CD14-positive monocyte (primary cell): ENCODE results near the gene BPIFB1. TPM values are rescaled to one million over a fixed set of nuclear protein-coding genes. Genes with fewer than 3 reads are reported as not detected.
A peak's percentile ranks its signal among the peaks of the same experiment; 100 is the strongest.

Experiments
- DNase-seq, 3 donors: peaks; one replicate each; pipeline ENCODE4 v3.0.0-alpha.2; 2011 to 2022
- H2AFZ ChIP-seq: 2 replicates; pipeline ENCODE4 v1.6.0; 2012; ENCODE audit warnings: mild to moderate bottlenecking, low read depth, low read length, inconsistent platforms; ENCODE audit not compliant: insufficient read depth, poor library complexity, severe bottlenecking
- H3K27ac ChIP-seq, 2 donors: 1 replicate in 1 of 2; 2 replicates in 1 of 2; pipeline ENCODE4 v1.5.1; 2012 to 2013; ENCODE audit warnings: low read length in 2 of 2, control low read depth in 1 of 2, inconsistent platforms in 1 of 2, low read depth in 1 of 2, mild to moderate bottlenecking in 1 of 2
- H3K27me3 ChIP-seq, 2 donors: one replicate each; pipeline versions ENCODE4 v1.6.0 to v1.6.1; 2011 to 2013; ENCODE audit warnings: low read length in 2 of 2; ENCODE audit not compliant: control insufficient read depth in 2 of 2, insufficient read depth in 2 of 2
- H3K36me3 ChIP-seq, 2 donors: replicated peaks in 1 of 2; 1 replicate in 1 of 2; 2 replicates in 1 of 2; pipeline versions ENCODE4 v1.5.1 to v1.6.1; 2012 to 2013; ENCODE audit warnings: low read length in 2 of 2, control low read depth in 1 of 2, inconsistent platforms in 1 of 2, mild to moderate bottlenecking in 1 of 2; ENCODE audit not compliant: insufficient read depth in 2 of 2, control insufficient read depth in 1 of 2
- H3K4me1 ChIP-seq, 2 donors: 1 replicate in 1 of 2; 2 replicates in 1 of 2; pipeline versions ENCODE4 v1.5.1 to v1.6.1; 2012 to 2013; ENCODE audit warnings: low read length in 2 of 2, control low read depth in 1 of 2, inconsistent platforms in 1 of 2, mild to moderate bottlenecking in 1 of 2, moderate library complexity in 1 of 2; ENCODE audit not compliant: insufficient read depth in 2 of 2, control insufficient read depth in 1 of 2
- H3K4me2 ChIP-seq: replicated peaks from 2 replicates; pipeline ENCODE3; 2012; ENCODE audit warnings: low read length, moderate library complexity, mild to moderate bottlenecking; ENCODE audit not compliant: poor library complexity, severe bottlenecking; ENCODE audit errors: extremely low read depth
- H3K4me3 ChIP-seq, 3 experiments: fragments of 200-600 bp in 1 of 3; sonication (generic) in 1 of 3; replicated peaks in 1 of 3; 1 replicate in 2 of 3; 2 replicates in 1 of 3; pipeline ENCODE4 v1.5.1; 2011 to 2013; ENCODE audit warnings: low read length in 3 of 3, mild to moderate bottlenecking in 3 of 3, control low read depth in 2 of 3, low read depth in 2 of 3, inconsistent platforms in 1 of 3, moderate library complexity in 1 of 3
- H3K79me2 ChIP-seq: 2 replicates; pipeline ENCODE4 v1.6.0; 2012; ENCODE audit warnings: mild to moderate bottlenecking, control low read depth, inconsistent platforms, low read length, moderate library complexity; ENCODE audit not compliant: insufficient read depth
- H3K9ac ChIP-seq: 2 replicates; pipeline ENCODE4 v1.6.0; 2017; ENCODE audit warnings: low read length, mild to moderate bottlenecking; ENCODE audit not compliant: insufficient read depth, poor library complexity, severe bottlenecking
- H3K9me3 ChIP-seq, 2 donors: replicated peaks in 1 of 2; 1 replicate in 1 of 2; 2 replicates in 1 of 2; pipeline versions ENCODE4 v1.5.1 to v1.6.1; 2012 to 2013; ENCODE audit warnings: low read length in 2 of 2, control low read depth in 1 of 2; ENCODE audit not compliant: control insufficient read depth in 1 of 2, insufficient read depth in 1 of 2
- H4K20me1 ChIP-seq: 2 replicates; pipeline ENCODE4 v1.6.0; 2012; ENCODE audit warnings: mild to moderate bottlenecking, low read length, control low read depth, moderate library complexity; ENCODE audit not compliant: insufficient read depth
- H3K27ac Mint-ChIP-seq, 7 donors: one replicate each; pipeline ENCODE4 v1.8.0; 2020; ENCODE audit warnings: mild to moderate bottlenecking in 7 of 7, mixed read lengths in 7 of 7, moderate library complexity in 6 of 7, inconsistent platforms in 2 of 7
- H3K27me3 Mint-ChIP-seq, 3 donors: one replicate each; pipeline ENCODE4 v1.8.0; 2021 to 2022; ENCODE audit warnings: low read depth in 3 of 3, mild to moderate bottlenecking in 3 of 3, mixed read lengths in 3 of 3, moderate library complexity in 3 of 3, inconsistent platforms in 1 of 3
- H3K36me3 Mint-ChIP-seq, 2 donors: one replicate each; pipeline ENCODE4 v1.8.0; 2020; ENCODE audit warnings: mixed read lengths in 2 of 2, inconsistent platforms in 1 of 2, mild to moderate bottlenecking in 1 of 2
- H3K4me1 Mint-ChIP-seq: one replicate; pipeline ENCODE4 v1.8.0; 2020; ENCODE audit warnings: mild to moderate bottlenecking, mixed read lengths
- H3K4me3 Mint-ChIP-seq, 2 donors: one replicate each; pipeline ENCODE4 v1.8.0; 2020; ENCODE audit warnings: mild to moderate bottlenecking in 2 of 2, mixed read lengths in 2 of 2, moderate library complexity in 1 of 2
- H3K9me3 Mint-ChIP-seq, 7 donors: one replicate each; pipeline ENCODE4 v1.8.0; 2020 to 2022; ENCODE audit warnings: mixed read lengths in 7 of 7, mild to moderate bottlenecking in 6 of 7, moderate library complexity in 6 of 7, inconsistent platforms in 2 of 7
- WGBS: methylation state at CpG from one replicate; pipeline ENCODE4 v1.1.5; 2013; ENCODE audit warnings: missing lambda C conversion rate; ENCODE audit not compliant: insufficient coverage; 5-methylcytosine and 5-hydroxymethylcytosine counted together
- intact Hi-C, 2 donors: fragments of 100-400 bp; cut with micrococcal nuclease; formaldehyde crosslinking; loops; one replicate each; pipeline versions ENCODE4 v1.15.0 to v1.15.1; 2023
- polyA plus RNA-seq, 3 donors: library from polyadenylated mRNA; depleted of rRNA in 1 of 3; unstranded in 2 of 3; stranded (reverse) in 1 of 3; fragments of 300-500 nt in 2 of 3; fragments of >200 nt in 1 of 3; fragmentation: Illumina TruSeq in 2 of 3; gene quantifications; 1 replicate in 2 of 3; 2 replicates in 1 of 3; pipeline ENCODE4 v1.2.3, GENCODE V29; 2012 to 2021
- TF ChIP-seq, protein P1 (sequence below): fragments of 200-600 bp; IDR thresholded peaks from one replicate; pipeline ENCODE4 v1.8.0; 2022; ENCODE audit warnings: antibody characterized with exemption, mild to moderate bottlenecking

The BPIFB1 gene
- polyA plus RNA-seq, 3 donors, result not detected

DNA sequence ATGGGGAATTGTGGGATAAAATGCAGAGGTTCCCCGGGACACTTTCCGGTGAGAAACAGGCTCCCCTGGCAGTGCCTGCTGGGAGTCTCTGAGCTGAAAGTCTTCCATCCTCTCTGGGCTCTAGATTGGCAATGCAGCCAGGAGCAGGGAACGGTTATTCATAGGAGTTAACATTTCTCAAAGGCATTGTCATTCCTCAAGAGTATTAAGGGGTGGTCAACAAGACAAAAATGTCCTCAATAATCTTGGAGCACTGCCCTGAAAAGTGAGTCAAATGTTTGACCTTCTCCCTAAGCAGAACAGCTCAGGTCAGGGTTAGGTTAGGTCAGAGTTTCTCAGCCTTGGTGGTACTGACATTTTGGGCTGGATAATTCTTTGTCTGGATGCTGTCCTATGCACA is 13.2 kb downstream of the BPIFB1 start:
- H3K4me3 ChIP-seq, result no peak overlapping the region
- whole genome bisulfite sequencing, result 100% methylated on average over 1 of the region's 3 CpGs
- Mint-ChIP-seq H3K27me3 (peaks cover 9 to 14% (median 12%) of the 10 kb centered on the region in 3 donors), H3K36me3 (no peaks in the 10 kb centered on the region), H3K27ac (peak overlapping the region in 1 of 7 donors; percentile 37), H3K4me1 (peaks cover 5% of the 10 kb centered on the region), H3K9me3 (peaks cover 0 to 3% (median 2%) of the 10 kb centered on the region in 7 donors), H3K4me3 (no peak overlapping the region)
- H4K20me1 ChIP-seq, result no peaks in the 10 kb centered on the region
- no peak overlapping the region for H2AFZ ChIP-seq
- intact Hi-C loops, result loop anchor here (2.0 to 10.0 kb wide), 2 partner anchors 393 to 501 kb away; no protein-coding TSS in a partner anchor
- no peaks in the 10 kb centered on the region for H3K36me3 ChIP-seq
- H3K4me2 ChIP-seq, result no peak overlapping the region
- no peaks in the 10 kb centered on the region for H3K9me3 ChIP-seq
- H3K9ac ChIP-seq, result no peak overlapping the region
- peaks cover 0 to 3% of the 10 kb centered on the region in 2 donors for H3K4me1 ChIP-seq
- DNase-seq, result no peak
- TF ChIP-seq, protein P1, sequence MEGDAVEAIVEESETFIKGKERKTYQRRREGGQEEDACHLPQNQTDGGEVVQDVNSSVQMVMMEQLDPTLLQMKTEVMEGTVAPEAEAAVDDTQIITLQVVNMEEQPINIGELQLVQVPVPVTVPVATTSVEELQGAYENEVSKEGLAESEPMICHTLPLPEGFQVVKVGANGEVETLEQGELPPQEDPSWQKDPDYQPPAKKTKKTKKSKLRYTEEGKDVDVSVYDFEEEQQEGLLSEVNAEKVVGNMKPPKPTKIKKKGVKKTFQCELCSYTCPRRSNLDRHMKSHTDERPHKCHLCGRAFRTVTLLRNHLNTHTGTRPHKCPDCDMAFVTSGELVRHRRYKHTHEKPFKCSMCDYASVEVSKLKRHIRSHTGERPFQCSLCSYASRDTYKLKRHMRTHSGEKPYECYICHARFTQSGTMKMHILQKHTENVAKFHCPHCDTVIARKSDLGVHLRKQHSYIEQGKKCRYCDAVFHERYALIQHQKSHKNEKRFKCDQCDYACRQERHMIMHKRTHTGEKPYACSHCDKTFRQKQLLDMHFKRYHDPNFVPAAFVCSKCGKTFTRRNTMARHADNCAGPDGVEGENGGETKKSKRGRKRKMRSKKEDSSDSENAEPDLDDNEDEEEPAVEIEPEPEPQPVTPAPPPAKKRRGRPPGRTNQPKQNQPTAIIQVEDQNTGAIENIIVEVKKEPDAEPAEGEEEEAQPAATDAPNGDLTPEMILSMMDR, result no peak
- no peaks in the 10 kb centered on the region for H3K27me3 ChIP-seq
- H3K27ac ChIP-seq, result no peak overlapping the region
- no peaks in the 10 kb centered on the region for H3K79me2 ChIP-seq

DNA sequence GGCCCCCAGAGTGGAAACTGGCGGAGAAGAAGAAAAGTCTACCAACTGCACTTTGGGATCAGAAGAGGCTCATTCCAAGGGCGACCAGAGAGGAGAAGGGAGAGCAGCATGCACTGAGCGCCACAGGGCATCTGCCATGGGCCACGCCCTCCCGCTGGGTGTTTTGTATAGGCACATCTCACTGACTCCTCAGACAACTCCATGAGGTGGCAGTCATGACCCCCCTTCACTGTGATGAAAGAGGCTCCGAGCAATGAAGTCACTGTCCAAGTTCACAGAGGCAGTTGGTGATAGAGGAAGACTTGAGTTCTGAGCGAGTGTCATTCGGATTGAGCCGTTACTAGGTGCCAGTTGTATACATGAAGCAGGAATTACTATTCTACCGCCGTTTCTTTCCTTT is 15.4 kb downstream of the BPIFB1 start:
- Histone ChIP-seq H3K27ac (no peak overlapping the region), H3K4me3 (no peak overlapping the region), H2AFZ (no peak overlapping the region), H3K9me3 (no peaks in the 10 kb centered on the region), H3K79me2 (no peaks in the 10 kb centered on the region), H3K36me3 (no peaks in the 10 kb centered on the region), H4K20me1 (no peaks in the 10 kb centered on the region), H3K4me2 (no peak overlapping the region), H3K4me1 (peaks cover 0 to 3% of the 10 kb centered on the region in 2 donors), H3K9ac (no peak overlapping the region), H3K27me3 (no peaks in the 10 kb centered on the region)
- no peak overlapping the region for H3K27ac Mint-ChIP-seq
- intact Hi-C loops, result loop anchor here in 1 of 2 donors (10.0 kb wide), 1 partner anchor 504 kb away; no protein-coding TSS in a partner anchor
- no peaks in the 10 kb centered on the region for H3K36me3 Mint-ChIP-seq
- no peak for DNase-seq
- H3K4me3 Mint-ChIP-seq, result no peak overlapping the region
- no CpG with 5 or more reads among the region's 11 CpGs for WGBS
- H3K4me1 Mint-ChIP-seq, result peaks cover 5% of the 10 kb centered on the region
- H3K9me3 Mint-ChIP-seq, result peaks cover 0 to 3% (median 2%) of the 10 kb centered on the region in 7 donors
- peaks cover 10 to 13% (median 12%) of the 10 kb centered on the region in 3 donors for H3K27me3 Mint-ChIP-seq
- TF ChIP-seq, protein P1, result no peak
